Osteocyte (in vitro differentiated cells): ENCODE data around the gene SLC16A9. TPM values are rescaled to one million over a fixed set of nuclear protein-coding genes. Genes with fewer than 3 reads are reported as not detected.

ENCODE experiments used
- DNase-seq: peaks from one replicate; pipeline ENCODE4 v3.0.0; 2021; ENCODE audit warnings: mixed read lengths; ENCODE audit not compliant: unreplicated experiment; ENCODE audit errors: extremely low spot score
- H3K27ac Mint-ChIP-seq: one replicate; pipeline ENCODE4 v1.8.0; 2021; ENCODE audit warnings: mild to moderate bottlenecking, mixed read lengths; ENCODE audit not compliant: unreplicated experiment
- H3K27me3 Mint-ChIP-seq: one replicate; pipeline ENCODE4 v1.8.0; 2021; ENCODE audit warnings: mixed read lengths; ENCODE audit not compliant: unreplicated experiment
- H3K36me3 Mint-ChIP-seq: one replicate; pipeline ENCODE4 v1.8.0; 2021; ENCODE audit warnings: mixed read lengths; ENCODE audit not compliant: unreplicated experiment
- H3K4me1 Mint-ChIP-seq: one replicate; pipeline ENCODE4 v1.8.0; 2021; ENCODE audit warnings: mixed read lengths; ENCODE audit not compliant: unreplicated experiment
- H3K4me3 Mint-ChIP-seq: one replicate; pipeline ENCODE4 v1.8.0; 2021; ENCODE audit warnings: mild to moderate bottlenecking, moderate library complexity, mixed read lengths; ENCODE audit not compliant: unreplicated experiment
- H3K9me3 Mint-ChIP-seq: one replicate; pipeline ENCODE4 v1.8.0; 2021; ENCODE audit warnings: mixed read lengths; ENCODE audit not compliant: unreplicated experiment
- CTCF ChIP-seq: fragments of 200-600 bp; sonication (generic); IDR thresholded peaks from 2 replicates; pipeline ENCODE4 v1.5.0; 2021; ENCODE audit warnings: antibody characterized with exemption, mild to moderate bottlenecking, moderate library complexity
- total RNA-seq: library from RNA; stranded (reverse); gene quantifications from 2 replicates; pipeline ENCODE4 v1.2.1, GENCODE V29; 2021

SLC16A9 gene
- total RNA-seq, 1 donor from 2014 or later, result 0.32 TPM

GRCh38 chr10:59702347-59702746, 7.3 kb downstream of the SLC16A9 start:
- Mint-ChIP-seq H3K4me1 (no peaks in the 10 kb centered on the region), H3K27ac (no peak overlapping the region), H3K27me3 (peaks cover 40% of the 10 kb centered on the region), H3K36me3 (no peaks in the 10 kb centered on the region), H3K4me3 (no peak overlapping the region), H3K9me3 (no peaks in the 10 kb centered on the region)
- no peak for DNase-seq
- TF ChIP-seq CTCF, result no peak

- peaks cover 35% of the 10 kb centered on the region for H3K27me3 Mint-ChIP-seq
- no peak overlapping the region for H3K27ac Mint-ChIP-seq
- H3K9me3 Mint-ChIP-seq, result no peaks in the 10 kb centered on the region
- no peak overlapping the region for H3K4me3 Mint-ChIP-seq
- TF ChIP-seq CTCF, result no peak
- no peaks in the 10 kb centered on the region for H3K4me1 Mint-ChIP-seq
- no peaks in the 10 kb centered on the region for H3K36me3 Mint-ChIP-seq
- no peak for DNase-seq
Observed at GRCh38 chr10:59700709-59701108, 8.9 kb downstream of the SLC16A9 start.

- Mint-ChIP-seq H3K4me1 (no peaks in the 10 kb centered on the region), H3K27ac (no peak overlapping the region), H3K27me3 (peaks cover 35% of the 10 kb centered on the region), H3K4me3 (no peak overlapping the region), H3K36me3 (no peaks in the 10 kb centered on the region), H3K9me3 (no peaks in the 10 kb centered on the region)
- no peak for TF ChIP-seq CTCF
- no peak for DNase-seq
Observed at GRCh38 chr10:59698326-59698725, 11.3 kb downstream of the SLC16A9 start.

- no peaks in the 10 kb centered on the region for H3K4me1 Mint-ChIP-seq
Observed at GRCh38 chr10:59695637-59696036, 14.0 kb downstream of the SLC16A9 start.

GRCh38 chr10:59694936-59695335, 14.7 kb downstream of the SLC16A9 start:
- no peaks in the 10 kb centered on the region for H3K4me1 Mint-ChIP-seq
- peaks cover 24% of the 10 kb centered on the region for H3K27me3 Mint-ChIP-seq
- TF ChIP-seq CTCF, result no peak
- no peak overlapping the region for H3K4me3 Mint-ChIP-seq
- no peak for DNase-seq
- no peaks in the 10 kb centered on the region for H3K9me3 Mint-ChIP-seq
- H3K27ac Mint-ChIP-seq, result no peak overlapping the region
- H3K36me3 Mint-ChIP-seq, result no peaks in the 10 kb centered on the region

More at GRCh38 chr10:59695637-59696036, 14.0 kb downstream of the SLC16A9 start:
- DNase-seq, result no peak
- H3K36me3 Mint-ChIP-seq, result no peaks in the 10 kb centered on the region
- H3K4me3 Mint-ChIP-seq, result no peak overlapping the region
- no peaks in the 10 kb centered on the region for H3K9me3 Mint-ChIP-seq
- TF ChIP-seq CTCF, result no peak
- H3K27ac Mint-ChIP-seq, result no peak overlapping the region
- H3K27me3 Mint-ChIP-seq, result peaks cover 30% of the 10 kb centered on the region
